RWPE2 (cell line): ENCODE measurements around the gene ZNF319.

Experiments used
- ATAC-seq: fragments of 200-7000 bp; cut with Tn5 transposase; 3 replicates; pipeline ENCODE4 v1.9.1; 2021; ENCODE audit warnings: low read depth
- DNase-seq: peaks from one replicate; pipeline ENCODE4 v3.0.0-alpha.2; 2020; ENCODE audit warnings: low spot score
- H3K27ac ChIP-seq: fragments of 450-650 bp; 2 replicates; pipeline ENCODE4 v1.5.1; 2017; ENCODE audit warnings: mild to moderate bottlenecking; ENCODE audit not compliant: poor library complexity, severe bottlenecking
- H3K27me3 ChIP-seq: fragments of 250-450 bp; sonication (Bioruptor Pico); 2 replicates; pipeline ENCODE4 v1.5.1; 2021; ENCODE audit warnings: mild to moderate bottlenecking, moderate library complexity; ENCODE audit not compliant: insufficient read depth, poor library complexity, severe bottlenecking
- H3K36me3 ChIP-seq: fragments of 250-450 bp; sonication (Bioruptor Pico); 2 replicates; pipeline ENCODE4 v1.5.1; 2020; ENCODE audit warnings: low read depth, mild to moderate bottlenecking, moderate library complexity
- H3K4me1 ChIP-seq: fragments of 250-450 bp; sonication (Bioruptor Pico); 2 replicates; pipeline ENCODE4 v1.5.1; 2021; ENCODE audit warnings: mild to moderate bottlenecking, moderate library complexity; ENCODE audit not compliant: insufficient read depth, poor library complexity, severe bottlenecking
- H3K4me3 ChIP-seq: fragments of 250-450 bp; sonication (Bioruptor Pico); 2 replicates; pipeline ENCODE4 v1.5.1; 2021; ENCODE audit warnings: mild to moderate bottlenecking, moderate library complexity; ENCODE audit not compliant: severe bottlenecking
- H3K9me3 ChIP-seq: fragments of 250-450 bp; sonication (Bioruptor Pico); 2 replicates; pipeline ENCODE4 v1.5.1; 2021; ENCODE audit warnings: mild to moderate bottlenecking, moderate library complexity; ENCODE audit not compliant: severe bottlenecking
- CTCF ChIP-seq: fragments of 450-650 bp; IDR thresholded peaks from one replicate; pipeline ENCODE4 v1.5.1; 2017; ENCODE audit warnings: mild to moderate bottlenecking, moderate library complexity; ENCODE audit not compliant: poor library complexity, severe bottlenecking

ZNF319 gene

GRCh38 chr16:57997528-57998265 lies 2.8 kb downstream of the ZNF319 start:
- Histone ChIP-seq H3K27me3 (no peaks in the 10 kb centered on the region), H3K4me1 (peaks cover 31% of the 10 kb centered on the region), H3K27ac (peak overlapping the region; percentile 80), H3K9me3 (no peaks in the 10 kb centered on the region), H3K4me3 (no peak overlapping the region), H3K36me3 (peaks cover 13% of the 10 kb centered on the region)
- no peak for TF ChIP-seq CTCF
- DNase-seq (no peak), ATAC-seq (no peak)

- no peak for ATAC-seq
- Histone ChIP-seq H3K4me3 (no peak overlapping the region), H3K4me1 (peaks cover 31% of the 10 kb centered on the region), H3K9me3 (no peaks in the 10 kb centered on the region), H3K27ac (no peak overlapping the region), H3K27me3 (no peaks in the 10 kb centered on the region), H3K36me3 (peaks cover 13% of the 10 kb centered on the region)
- DNase-seq: no peak
- no peak for TF ChIP-seq CTCF
These were observed 3.3 kb downstream of the ZNF319 start for GRCh38 chr16:57997176-57997527.

DNA sequence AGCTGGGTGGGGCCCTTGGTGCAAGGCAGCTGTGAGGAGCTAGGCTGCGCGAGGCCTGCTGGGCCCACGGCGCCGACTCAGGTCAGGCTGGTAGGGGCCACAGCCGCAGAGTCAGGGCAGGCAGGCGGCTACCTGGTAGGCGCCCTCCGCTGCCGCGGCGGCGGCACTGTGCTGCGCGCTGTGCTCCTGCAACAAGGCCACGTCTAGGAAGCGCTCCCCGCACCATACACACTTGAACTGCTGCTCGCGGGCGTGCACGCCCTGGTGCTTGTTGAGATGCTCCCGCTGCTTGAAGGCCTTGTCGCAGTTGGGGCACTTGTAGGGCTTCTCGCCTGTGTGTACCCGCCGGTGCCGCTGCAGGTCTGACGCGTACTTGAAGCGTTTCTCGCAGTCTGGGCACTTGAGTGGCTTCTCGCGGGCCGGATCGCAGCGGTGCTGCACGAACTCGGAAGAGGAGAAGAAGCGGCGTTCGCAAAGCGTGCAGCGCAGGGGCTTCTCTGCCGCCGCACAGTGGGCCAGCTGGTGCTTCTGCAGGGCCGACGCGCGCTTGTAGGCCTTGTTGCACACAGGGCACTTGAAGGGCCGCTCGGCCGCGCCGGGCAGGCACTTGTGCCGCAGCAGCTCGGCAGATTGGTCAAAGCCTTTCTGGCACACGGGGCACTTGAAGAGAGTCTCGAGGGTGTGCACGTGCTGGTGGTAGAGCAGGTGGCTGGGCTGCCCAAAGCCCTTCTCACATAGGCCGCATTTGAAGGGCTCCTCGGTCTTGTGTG lies 3.9 kb downstream of the ZNF319 start:
- ATAC-seq (no peak), DNase-seq (no peak)
- no peak for TF ChIP-seq CTCF
- Histone ChIP-seq H3K36me3 (peaks cover 13% of the 10 kb centered on the region), H3K4me1 (peaks cover 31% of the 10 kb centered on the region), H3K9me3 (no peaks in the 10 kb centered on the region), H3K4me3 (no peak overlapping the region), H3K27ac (no peak overlapping the region), H3K27me3 (no peaks in the 10 kb centered on the region)

- H3K27ac ChIP-seq: no peak overlapping the region
- ATAC-seq (no peak), DNase-seq (no peak)
- H3K36me3 ChIP-seq: peaks cover 13% of the 10 kb centered on the region
- no peaks in the 10 kb centered on the region for H3K9me3 ChIP-seq
- no peaks in the 10 kb centered on the region for H3K27me3 ChIP-seq
- TF ChIP-seq CTCF: no peak
- H3K4me3 ChIP-seq: no peak overlapping the region
- H3K4me1 ChIP-seq: peaks cover 31% of the 10 kb centered on the region
These were observed 4.6 kb downstream of the ZNF319 start for GRCh38 chr16:57995721-57996405.
